SKM-1 treated with dmso at 0.1 percent for 144 hours (cell line): ENCODE data around the gene IL31.
"Not testable (repeated sequence)": the region's sequence is repeated elsewhere in the genome, so short reads cannot be mapped to it uniquely, and the experiment has no call there.

Experiments
- DNase-seq: peaks from one replicate; lab custom pipeline; 2025; ENCODE audit not compliant: unreplicated experiment; lab: John Stamatoyannopoulos, UW

IL31 gene

DNA sequence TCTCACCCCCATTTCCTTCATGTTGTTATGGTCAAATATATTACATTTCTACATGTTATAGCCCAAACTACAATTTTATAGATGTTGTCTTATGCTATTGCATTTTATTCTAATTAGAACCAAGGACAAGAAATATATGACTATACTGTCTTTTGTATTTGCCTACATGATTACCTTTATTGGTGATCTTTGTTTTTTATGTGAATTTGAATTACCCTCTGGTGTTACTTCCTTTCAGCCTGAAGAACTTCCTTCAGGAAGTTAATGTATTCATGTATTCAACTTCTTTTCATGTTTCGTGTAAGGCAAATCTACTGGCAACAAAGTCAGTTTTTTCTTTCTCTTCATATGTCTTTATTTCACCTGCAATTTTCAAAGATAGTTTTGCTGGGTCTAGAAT lies 20.8 kb upstream of the IL31 start:
- no peak for DNase-seq

DNA sequence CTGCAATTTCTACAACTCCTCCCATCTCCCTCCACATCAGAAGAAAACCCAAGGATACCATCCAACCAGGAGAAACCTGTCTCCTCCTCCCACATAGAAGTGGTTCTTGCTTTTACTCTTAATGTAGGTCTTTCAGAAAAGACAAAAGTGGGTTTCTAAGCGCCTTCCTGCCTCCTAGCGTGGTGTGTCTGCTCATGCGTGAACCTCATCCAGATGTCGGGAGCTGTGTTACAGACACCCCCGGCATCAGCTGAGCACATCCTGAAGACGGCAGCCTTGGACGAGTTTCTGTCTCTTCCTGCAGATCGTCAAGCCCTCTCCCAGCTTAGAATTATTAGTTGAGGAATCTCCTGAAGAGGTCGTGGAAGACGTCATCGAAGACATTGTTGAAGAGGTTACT lies 18.4 kb upstream of the IL31 start:
- DNase-seq, result no peak

- DNase-seq, result peak; percentile 1
These were observed 17.0 kb upstream of the IL31 start for GRCh38 chr12:122190842-122191668.

- no peak for DNase-seq
These were observed 15.8 kb upstream of the IL31 start for GRCh38 chr12:122189626-122190475.

GRCh38 chr12:122187466-122187865 lies 13.4 kb upstream of the IL31 start:
- no peak for DNase-seq

DNA sequence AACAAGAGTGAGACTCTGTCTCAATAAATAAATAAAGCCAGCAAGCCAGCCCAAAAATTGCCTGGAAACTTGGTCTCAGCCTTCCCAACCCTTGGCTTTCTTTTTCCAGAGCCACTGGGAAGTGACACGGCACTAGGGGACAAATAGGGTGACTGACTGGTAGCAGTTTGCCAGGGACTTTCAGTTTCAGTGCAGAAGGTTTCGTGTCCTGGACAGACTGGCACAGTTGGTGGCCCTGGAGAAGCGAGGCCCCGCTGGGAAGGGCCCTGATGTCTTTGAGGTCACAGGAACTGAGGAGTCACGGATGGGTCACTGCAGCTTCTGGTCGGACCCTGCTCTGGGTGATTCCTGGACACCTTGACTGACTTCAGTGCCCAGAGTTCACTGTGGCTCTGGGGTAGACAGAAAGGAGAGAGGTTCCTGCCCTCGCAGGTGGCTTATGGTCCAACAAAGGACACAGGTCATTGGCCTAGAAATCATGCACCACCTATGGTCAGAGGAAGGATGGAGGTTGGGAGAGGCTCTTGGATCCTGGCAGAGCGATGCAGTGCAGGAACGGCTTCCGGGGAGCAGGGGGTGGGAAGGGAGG lies 11.6 kb upstream of the IL31 start:
- no peak for DNase-seq

DNA sequence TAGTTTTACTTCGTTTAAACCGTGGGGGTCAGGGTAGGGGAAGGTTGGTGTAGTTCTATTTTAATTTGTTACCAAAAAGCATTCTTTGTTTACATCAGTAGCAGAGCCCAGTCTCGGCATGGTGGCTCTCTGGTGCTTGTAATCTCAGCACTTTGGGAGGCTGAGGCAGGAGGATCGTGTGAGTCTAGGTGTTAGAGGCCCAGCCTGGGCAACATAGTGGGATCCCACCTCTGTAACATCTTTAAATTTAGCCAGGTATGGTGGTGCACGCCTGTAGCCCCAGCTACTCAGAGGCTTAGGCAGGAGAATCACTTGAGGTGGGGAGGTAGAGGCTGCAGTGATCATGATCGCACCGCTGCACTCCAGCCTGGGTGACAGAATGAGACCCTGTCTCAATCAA lies 11.1 kb upstream of the IL31 start:
- no peak for DNase-seq

- no peak for DNase-seq
These were observed 10.5 kb upstream of the IL31 start for GRCh38 chr12:122184517-122184916.

DNA sequence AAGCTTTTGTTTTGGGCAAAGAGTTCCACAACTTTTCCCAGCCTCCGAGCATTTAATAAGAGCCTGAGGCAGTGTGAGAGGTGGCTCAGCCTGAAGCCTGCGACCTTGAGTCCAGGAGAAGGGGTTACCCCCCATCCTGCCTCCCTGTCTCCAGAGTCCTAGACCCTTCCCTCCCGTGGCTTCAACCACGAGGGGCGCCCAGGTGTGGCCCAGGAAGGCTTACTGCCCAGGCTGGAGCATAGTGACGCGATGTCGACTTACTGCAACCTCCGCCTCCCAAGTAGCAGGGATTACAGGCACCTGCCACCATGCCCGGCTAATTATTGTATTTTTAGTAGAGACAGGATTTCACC lies 9.5 kb upstream of the IL31 start:
- DNase-seq, result no peak

DNA sequence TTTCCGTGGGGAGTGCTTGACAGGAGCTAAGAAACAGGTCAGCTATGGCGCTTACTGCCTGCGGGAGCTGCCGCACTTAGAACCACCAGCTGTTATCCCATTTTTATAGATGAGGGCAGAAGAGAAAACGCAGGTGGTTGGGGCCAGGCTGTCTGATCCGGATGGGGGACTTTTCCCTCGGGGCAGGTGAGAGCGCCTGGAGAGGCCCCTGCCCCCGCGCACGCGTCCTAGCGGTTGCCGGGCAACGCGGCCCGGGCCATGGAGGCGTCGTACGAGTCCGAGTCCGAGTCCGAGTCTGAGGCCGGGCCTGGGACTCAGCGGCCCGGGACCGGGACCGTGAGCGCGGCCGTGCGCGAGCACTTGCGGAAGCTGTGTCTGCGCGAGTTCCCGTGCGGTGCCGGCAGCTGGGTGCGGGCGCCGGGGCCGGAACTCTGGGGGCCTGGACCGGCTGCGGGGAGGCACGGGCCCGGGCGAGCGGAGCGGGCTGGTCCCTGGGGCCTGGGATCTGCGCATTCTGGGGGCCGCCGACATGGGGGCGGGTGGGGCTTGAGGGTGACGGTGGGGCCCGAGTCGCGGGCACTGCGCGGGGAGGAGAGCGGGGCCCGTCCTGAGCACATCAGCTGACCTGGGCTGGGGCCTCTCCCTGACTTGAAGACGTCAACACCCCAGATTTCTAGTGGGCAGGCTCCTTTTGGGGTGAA lies 9.0 kb upstream of the IL31 start, which contains the start of gene LRRC43:
TSS of gene LRRC43 (plus strand) at position 237 of the 701 bp plus-strand sequence. CDS start at position 259, 22 bp downstream.
- DNase-seq, result no peak

GRCh38 chr12:122176473-122176872 lies 2.5 kb upstream of the IL31 start:
- not testable (repeated sequence) for DNase-seq

DNA sequence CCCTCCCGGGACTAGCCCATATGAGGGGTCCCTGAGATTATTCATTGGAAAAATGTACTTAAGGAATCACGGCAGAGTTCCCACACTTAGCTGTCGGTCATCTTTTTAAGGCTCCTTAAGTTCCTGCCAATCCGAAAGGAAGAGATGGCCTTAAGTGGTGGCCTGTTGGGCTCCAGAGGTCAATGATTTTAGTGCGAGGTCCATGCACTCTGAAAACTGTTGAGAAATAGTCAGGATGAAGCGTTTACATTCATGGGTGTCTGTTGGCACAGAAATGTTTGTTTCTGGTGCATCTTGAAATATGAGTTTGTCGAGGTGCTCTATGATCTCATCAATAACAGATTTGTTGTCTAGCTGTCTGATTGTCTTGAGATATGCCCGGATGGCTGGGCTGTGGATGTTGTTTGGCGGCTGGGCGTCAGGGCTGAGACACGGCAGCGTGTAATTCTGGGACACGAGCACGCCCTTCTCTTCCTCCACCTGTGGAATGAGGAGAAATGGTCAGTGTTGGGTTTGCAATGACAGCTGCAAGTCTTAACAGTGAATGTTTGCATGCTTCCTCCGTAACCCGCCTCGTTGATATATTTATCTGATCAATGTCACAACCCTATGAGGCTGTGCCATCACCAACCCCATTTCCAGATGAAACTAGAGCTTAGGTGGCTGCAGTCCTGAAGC lies 1.6 kb downstream of the IL31 start:
- no peak for DNase-seq

DNA sequence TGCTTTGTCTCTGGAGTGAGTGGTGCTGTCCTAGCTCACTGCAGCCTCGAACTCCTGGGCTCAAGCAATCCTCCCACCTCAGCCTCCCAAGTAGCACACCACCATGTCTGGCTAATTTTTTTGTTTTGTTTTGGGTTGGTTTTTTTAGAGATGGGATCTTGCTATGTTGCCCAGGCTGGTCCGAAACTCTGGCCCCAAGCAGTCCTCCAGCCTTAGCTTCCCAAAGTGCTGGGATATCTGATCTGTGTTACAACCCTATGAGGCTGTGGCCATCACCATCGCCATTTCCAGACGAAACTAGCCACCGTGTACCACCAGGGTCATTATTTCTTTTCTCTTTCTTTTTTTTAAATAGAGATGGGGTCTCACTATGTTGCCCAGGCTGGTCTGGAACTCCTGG lies 2.6 kb downstream of the IL31 start:
- no peak for DNase-seq

DNA sequence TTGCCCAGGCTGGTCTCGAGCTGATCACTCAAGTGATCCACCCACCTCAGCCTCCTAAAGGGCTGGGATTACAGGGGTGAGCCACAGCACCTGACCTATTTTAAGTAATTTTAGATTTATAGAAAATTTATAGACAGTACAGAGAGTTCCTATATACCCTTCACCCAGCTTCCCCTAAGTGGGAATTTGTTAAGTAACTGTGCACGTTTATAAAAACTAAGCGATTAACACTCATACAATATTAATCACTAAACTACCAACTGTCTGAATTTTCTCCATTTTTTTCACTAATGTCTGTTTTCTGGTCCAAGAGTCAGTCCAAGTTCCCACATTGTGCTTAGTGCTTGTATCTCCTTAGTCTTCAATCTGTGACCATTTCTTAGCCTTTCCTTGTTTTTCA lies 5.5 kb downstream of the IL31 start:
- no peak for DNase-seq

GRCh38 chr12:122167356-122167925 lies 6.6 kb downstream of the IL31 start:
- DNase-seq, result no peak

- DNase-seq, result no peak
These were observed 7.3 kb downstream of the IL31 start for GRCh38 chr12:122166422-122167349.

- no peak for DNase-seq
These were observed 11.0 kb downstream of the IL31 start for GRCh38 chr12:122162976-122163375.

DNA sequence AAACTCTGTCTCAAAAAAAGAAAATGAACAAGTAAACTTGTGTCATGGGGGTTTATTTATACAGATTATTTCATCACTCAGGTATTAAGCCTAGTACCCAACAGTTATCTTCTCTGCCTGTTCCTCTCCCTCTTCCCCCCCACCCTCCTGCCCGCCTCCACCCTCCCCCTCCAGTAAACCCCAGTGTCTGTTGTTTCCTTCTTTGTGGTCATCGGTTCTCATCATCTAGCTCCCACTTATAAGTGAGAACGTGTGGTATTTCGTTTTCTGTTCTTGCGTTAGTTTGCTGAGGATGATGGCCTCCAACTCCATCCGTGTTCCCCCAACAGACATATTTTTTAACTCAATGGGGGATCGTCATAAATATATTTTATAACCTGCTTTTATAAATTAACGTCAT lies 12.3 kb downstream of the IL31 start:
- no peak for DNase-seq

DNA sequence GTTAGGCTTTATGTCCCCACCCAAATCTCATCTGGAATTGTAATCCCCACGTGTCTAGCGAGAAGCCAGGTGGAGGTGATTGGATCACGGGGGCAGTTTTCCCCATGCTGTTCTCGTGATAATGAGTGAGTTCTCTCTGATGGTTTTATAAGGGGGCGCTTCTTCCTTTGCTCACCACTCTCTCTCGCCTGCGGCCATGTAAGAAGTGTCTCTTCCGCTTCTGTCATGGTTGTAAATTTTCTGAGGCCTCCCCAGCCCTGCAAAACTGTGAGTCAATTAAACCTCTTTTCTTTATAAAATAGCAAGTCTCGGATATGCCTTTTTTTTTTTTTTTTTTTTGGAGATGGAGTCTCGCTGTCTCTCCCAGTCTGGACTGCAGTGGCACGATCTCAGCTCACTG lies 13.3 kb downstream of the IL31 start:
- DNase-seq, result no peak
